Iris pigment epithelial cell (primary cell): ENCODE measurements around the gene MRPL28.
"Not testable (repeated sequence)": the region's sequence is repeated elsewhere in the genome, so short reads cannot be mapped to it uniquely, and the experiment has no call there.

Source experiments
- DNase-seq: peaks from one replicate; pipeline ENCODE4 v3.0.0-alpha.2; 2011; ENCODE audit warnings: low read depth

MRPL28 gene

GRCh38 chr16:370443-370842, at the start of gene MRPL28:
Gene MRPL28 (minus strand): TSS chr16:370538. CDS start chr16:370218, 320 bp downstream.
- peak; percentile 97 for DNase-seq

DNA sequence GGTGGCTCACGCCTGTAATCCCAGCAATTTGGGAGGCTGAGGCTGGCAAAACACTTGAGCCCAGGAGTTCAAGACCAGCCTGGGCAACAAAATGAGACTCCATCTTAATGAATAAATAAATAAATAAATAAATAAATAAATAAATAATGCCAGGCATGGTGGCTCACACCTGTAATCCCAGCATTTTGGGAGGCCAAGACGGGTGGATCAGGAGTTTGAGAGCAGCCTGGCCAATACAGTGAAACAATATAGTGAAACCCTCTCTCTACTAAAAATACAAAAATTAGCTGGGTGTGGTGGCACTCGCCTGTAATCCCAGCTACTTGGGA, 44.8 kb upstream of the MRPL28 start:
- DNase-seq, result not testable (repeated sequence)

GRCh38 chr16:414395-415169, 44.2 kb upstream of the MRPL28 start:
- DNase-seq, result no peak

DNA sequence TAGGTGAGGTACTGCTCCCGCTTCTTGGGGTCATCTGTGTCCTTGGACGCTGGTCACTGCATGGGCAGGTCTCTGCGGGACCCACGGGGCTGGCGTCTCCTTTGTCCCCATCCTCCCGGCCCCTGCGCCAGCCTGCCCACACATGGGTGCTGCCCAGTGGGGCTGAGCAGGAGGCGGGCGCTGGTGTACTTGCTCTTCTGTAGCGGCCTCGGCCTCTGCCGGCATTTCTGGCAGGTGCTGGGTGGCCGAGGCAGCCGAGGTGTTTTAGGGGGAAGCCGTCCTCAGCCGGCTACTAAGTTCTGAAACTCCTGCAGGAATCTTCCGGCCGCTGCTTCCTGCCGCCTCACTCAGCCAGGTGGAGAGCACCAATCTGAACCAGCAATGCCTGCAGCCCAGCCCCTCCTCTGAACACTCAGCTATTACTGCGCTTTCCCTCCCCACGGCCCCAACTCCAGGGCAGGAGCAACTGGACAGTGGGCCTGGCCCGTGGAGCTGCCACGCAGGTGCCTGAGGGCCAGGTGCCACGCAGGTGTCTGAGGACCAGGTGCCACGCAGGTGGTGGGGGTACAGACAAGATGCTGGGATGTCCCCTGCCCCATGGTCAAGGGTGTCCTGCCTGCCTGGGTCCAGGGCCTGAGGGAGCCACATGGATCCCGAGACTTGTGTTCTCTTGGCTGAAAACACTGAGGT, 41.4 kb upstream of the MRPL28 start:
- no peak for DNase-seq

GRCh38 chr16:410516-411178, 40.3 kb upstream of the MRPL28 start:
- no peak for DNase-seq

DNA sequence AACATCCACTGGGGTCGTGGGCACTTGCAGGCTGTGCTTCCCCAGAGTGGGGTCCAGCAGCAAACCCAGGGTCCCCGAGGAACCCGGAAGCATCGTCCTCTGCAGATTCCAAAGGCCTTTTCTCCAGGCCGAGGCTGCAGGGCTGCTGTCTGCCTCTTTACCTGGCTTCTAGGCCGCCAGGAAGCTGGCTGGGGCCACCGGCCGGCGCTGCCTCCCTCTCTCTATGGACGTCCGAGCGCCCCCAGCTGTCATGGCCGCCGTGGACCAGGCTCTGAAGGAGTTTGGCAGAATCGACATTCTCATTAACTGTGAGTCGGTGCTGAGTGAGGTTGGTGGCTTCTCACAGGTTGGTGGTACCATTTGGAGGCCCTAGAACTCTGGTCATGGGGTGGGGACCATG, 36.9 kb upstream of the MRPL28 start:
- DNase-seq, result no peak

GRCh38 chr16:405548-406506, 35.5 kb upstream of the MRPL28 start:
- no peak for DNase-seq

- no peak for DNase-seq
Measured at GRCh38 chr16:404971-405486, 34.7 kb upstream of the MRPL28 start.

DNA sequence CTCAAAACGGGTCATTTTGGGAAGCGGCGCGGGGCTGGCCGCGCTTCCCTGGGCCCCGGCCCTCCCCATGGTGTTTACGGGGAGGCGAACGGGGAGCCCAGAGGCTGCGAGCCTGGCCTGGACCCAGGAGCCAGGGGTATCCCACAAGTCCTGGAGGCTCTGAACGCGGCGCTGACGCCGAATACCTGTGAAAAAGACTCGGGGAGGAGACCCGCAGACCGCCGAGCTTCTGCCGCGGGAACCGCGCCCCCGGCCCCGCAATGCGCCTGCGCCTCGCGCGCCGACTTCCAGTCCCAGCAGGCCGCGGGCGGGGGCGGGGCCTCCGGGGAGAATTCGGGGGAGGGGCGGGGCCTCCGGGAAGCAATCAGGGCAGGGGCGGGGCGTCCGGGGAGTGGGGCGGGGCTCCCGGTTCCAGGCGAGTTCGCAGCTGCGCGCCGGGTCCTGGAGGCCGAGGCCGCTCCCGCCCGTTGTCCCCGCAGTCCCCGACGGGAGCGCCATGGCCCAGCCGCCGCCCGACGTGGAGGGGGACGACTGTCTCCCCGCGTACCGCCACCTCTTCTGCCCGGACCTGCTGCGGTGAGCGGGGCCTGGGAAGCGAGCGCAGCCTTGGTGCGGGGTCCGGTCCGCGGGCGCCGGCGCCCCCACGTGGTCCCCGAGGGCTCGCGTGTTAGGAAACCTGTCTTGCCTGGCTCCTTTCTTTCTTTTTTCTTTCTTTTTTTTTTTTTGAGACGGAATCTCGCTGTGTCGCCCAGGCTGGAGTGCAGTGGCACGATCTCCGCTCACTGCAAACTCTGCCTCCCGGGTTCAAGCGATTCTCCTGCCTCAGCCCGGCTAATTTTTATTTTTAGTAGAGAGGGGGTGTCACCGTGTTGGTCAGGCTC, 31.4 kb upstream of the MRPL28 start, which contains the start of gene DECR2:
Gene DECR2, plus strand, starts transcription at position 418 of the 881 bp plus-strand sequence. Its CDS starts 79 bp downstream, at position 497.
- DNase-seq, result peak; percentile 90

DNA sequence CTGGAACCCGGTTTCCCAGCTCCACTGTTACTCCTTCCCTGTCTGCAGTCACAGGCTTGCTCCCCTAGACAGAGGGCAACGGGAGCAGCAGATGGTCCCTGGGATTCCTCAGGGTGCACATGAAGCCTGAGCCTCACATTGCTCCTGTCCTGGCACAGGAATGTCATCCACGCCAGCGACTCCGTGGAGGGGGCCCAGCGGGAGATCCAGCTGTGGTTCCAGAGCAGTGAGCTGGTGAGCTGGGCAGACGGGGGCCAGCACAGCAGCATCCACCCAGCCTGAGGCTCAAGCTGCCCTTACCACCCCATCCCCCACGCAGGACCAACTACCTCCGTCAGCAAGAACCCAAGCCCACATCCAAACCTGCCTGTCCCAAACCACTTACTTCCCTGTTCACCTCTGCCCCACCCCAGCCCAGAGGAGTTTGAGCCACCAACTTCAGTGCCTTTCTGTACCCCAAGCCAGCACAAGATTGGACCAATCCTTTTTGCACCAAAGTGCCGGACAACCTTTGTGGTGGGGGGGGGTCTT, 29.8 kb upstream of the MRPL28 start:
- DNase-seq, result no peak

DNA sequence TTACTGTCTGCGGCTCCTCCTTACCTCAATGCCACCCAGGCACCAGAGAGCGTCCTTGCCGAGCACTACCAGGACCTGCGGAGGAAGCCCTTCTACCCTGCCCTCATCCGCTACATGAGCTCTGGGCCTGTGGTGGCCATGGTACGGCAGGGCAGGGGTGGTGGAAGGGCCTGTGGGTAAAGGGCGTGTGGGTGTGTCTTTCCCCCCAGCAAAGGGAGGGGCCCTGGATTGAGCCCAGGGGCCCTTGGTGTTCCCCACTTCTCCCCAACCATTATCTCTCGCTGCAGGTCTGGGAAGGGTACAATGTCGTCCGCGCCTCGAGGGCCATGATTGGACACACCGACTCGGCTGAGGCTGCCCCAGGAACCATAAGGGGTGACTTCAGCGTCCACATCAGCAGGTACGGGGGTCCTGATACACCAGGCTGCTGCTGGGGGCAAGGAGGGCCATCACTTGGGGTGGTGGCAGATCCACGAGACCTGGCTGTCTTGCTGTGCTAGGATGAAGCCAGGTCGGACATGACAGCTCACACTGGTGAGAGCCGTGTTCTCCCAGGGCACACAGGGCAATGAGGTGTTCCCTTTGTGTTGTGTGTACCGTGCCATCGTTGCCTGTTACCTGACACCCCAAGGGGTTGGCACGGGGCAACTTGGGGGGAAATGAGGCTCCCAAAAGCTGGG, 29.1 kb upstream of the MRPL28 start:
- DNase-seq, result no peak

DNA sequence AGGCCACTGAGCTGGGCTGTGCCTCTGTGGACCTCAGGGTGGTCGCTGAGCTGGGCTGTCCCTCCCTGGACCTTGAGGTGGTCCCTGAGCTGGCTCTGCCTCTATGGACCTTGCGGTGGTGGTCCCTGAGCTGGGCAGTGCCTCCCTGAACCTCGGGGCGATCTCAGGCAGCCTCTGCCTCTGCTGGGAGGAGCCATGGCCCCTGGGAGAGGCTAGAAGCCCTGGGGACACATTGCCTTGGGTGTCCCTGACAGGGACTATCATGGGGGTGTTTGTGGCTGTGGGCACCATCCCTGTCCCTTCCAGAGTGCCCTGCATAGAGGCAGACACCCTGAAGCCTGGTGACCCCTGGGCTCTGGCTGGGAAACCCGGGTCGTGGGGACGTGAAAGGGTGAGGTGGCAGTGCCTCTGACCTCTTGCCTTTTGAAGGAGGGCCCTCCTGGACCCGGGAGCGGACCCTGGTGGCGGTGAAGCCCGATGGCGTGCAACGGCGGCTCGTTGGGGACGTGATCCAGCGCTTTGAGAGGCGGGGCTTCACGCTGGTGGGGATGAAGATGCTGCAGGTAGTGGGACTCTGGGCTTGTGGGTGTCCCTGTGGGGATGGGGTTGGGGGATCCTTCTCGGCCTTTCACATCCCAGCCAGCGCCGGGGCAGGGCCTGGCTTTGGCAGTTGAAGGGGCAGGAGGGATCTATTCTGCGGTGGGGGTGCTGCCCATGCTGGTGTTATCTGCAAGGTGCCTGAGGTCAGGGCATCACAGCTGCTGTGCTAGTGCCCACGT, 28.4 kb upstream of the MRPL28 start:
- DNase-seq, result no peak

DNA sequence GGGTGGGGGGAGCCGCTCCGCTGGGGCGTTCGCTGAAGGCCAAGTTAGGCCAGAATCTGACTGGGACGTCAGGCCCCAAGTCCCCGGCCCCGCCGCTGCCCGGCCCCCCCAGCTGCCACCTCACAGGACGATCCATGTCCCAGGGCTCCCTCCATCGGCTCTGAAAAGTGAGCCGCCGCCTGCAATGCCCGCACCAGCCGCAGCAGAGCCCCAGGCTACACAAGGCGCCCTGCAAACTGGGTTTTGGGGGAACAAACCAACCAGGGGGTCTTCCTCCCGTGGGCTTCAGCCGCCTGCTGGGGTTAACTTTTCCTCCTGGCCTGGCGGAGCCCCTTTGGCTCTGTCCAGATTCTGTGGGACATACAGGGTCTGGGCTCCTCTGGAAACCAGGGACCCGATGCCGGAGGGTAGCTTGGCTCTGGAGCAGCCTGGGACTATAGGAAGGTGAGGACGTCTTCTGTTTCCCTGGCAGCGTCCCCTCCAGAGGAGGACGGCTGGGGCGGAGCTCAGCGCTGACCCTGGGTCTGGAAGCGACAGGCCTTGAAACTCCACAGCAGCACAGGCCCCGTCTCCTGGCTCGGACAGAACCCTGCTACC, 27.5 kb upstream of the MRPL28 start:
- peak; percentile 60 for DNase-seq

DNA sequence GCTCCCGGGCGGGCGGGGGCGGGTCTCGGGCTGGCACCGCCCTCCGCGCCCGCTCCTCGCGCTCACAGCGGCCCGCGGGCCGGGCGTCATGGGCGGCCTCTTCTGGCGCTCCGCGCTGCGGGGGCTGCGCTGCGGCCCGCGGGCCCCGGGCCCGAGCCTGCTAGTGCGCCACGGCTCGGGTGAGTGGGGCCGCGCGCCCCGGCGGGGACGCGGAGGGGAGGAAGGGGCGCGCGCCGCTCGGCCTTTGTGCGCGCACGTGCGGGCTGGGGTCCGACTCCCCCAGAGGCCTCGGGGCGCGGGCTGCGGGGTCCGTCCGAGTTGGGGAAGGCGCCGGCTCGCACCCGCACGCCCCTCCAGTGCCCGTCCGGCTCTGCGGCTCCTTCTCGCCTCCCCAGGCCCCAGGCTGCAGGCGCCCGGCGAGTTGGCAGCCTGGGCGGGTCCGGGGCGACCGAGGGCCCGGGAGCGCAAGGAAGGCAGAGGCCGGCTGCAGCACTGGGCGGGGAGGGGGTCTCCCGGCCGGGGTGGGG, 26.9 kb upstream of the MRPL28 start, which contains the start of gene NME4:
Gene NME4, plus strand, starts transcription at position 65 of the 527 bp plus-strand sequence. Its CDS starts 24 bp downstream, at position 89.
- no peak for DNase-seq

GRCh38 chr16:396605-397004, 26.3 kb upstream of the MRPL28 start:
- DNase-seq, result peak; percentile 55

DNA sequence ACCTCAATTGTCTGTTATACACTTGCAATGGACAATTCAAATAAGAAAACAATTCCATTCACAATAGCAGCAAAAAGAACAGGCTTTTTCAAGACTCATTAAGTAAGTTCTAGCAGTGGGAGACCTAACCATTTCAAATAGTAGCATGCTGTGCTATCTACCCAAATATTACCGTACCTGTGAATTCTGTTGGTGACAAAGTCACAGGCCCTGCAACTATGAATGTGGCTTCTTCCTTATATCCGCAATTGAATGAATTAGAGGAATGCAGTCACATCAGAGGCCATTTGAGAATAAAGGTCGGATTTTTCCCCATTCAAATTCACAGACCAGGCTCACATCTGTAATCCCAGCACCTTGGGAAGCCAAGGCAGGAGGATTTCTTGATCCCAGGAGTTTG, 25.9 kb upstream of the MRPL28 start:
- DNase-seq, result no peak

DNA sequence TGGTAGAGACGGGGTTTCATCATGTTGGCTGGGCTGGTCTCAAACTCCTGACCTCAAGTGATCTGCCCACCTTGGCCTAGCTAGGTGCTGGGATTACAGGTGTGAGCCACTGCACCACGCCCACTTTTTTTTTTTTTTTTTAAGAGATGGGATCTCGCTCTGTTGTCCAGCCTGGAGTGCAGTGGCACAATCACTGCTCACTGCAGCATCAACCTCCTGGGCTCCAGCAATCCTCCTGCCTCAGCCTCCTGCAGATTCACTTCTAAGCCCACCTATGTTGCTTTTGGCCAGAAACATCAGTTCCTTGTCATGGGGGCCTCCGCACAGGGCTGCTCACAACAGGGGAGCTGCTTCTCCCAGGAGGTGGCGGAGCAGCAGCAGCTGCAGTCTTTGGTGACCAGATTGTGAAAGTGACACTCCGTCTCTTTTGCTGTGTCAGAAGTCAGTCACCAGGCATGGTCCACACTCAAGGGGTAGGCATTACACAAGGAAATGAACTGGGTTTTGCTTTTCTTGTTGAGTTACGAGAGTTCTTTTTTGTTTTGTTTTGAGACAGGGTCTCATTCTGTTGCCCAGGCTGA, 22.2 kb upstream of the MRPL28 start:
- DNase-seq, result no peak

- peak; percentile 80 for DNase-seq
Measured at GRCh38 chr16:391885-392335, 21.6 kb upstream of the MRPL28 start.
